Fibroblast of skin of scalp (primary cell): ENCODE measurements around the gene GUCY1A1.

ENCODE experiments used
- DNase-seq: peaks from one replicate; pipeline ENCODE4 v3.0.0-alpha.2; 2013

GUCY1A1 gene

DNA sequence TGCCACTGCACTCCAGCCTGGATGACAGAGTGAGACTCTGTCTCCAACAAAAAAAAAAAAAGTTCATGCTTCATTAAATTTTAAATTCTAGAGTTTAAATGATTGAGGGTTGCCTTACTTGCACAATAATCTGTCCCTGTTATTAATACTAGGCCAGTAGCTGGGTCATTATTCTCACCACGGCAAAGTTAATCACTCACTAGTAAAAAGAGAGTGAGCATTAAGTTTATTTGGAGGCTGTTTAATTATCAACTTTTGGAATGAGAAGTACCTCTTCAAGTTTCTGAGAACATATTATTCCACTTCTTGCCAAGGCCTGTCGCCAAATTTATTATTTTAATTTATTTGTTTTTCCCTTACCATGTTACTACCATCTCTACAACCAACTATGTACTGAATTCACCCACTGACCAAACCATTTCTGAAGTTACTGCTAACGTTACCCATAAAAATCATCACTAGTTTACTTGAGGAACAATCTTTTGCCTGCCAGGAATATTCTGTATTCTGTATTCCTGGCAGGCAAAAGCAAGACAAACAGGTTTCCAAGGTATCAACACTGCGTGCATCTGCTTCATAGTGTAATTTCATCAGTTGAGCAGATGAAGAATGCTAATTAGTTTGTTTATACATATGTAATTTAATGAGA lies 26.5 kb downstream of the GUCY1A1 start:
- no peak for DNase-seq

DNA sequence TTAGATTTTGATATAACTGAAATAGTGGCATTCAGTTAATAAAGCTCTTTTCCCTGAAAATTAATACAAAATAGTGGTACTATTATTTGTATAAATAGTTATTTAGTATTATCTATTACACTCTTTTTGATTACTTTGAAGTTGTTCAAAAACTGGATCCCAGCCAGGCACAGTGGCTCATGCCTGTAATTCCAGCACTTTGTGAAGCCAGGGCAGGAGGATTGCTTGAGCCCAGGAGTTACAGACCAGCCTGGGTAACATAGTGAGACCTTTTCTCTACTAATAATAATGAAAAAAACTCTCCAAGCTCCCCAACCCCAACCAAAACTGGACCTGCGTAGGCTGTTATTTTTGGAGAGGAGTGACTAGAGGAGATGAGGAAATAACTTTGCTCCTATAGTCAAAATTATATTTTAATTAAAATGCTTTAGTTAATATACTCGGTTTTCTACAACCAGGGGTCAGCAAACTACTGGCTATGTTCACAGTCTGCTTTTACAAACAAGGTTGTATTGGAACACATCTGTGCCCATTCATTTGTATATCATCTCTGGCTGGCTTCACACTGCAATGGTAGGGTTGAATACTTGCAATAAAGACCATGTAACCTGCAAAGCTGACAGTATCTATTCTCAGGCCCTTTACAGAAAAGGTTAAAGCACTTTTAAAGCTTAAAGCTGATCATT lies 27.6 kb downstream of the GUCY1A1 start:
- no peak for DNase-seq

DNA sequence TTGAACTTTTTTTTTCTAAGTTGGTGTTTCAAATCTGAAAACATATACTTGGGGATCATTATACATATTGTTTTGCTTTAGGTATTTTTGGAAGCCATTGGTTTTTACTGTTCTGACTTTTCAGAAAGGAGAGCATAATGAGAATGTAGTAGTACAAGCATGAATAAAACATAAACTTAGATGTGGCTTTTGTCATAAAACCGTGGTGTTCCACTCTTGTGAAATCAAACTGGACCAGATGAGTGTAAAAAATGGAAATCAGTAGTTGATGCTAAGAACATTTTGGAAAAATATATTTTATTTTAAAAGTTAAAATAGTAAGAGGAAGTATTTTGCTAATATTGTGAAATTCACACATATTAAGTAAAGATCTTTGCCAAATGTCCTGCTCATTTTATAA lies 29.6 kb downstream of the GUCY1A1 start:
- no peak for DNase-seq

DNA sequence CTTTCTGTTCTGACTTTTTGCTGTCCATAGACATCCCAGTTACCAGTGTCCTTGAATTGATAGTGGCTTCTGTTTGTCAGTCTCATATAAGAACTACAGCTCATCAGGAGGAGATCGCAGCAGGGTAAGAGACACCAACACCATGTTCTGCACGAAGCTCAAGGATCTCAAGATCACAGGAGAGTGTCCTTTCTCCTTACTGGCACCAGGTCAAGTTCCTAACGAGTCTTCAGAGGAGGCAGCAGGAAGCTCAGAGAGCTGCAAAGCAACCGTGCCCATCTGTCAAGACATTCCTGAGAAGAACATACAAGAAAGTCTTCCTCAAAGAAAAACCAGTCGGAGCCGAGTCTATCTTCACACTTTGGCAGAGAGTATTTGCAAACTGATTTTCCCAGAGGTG lies 30.1 kb downstream of the GUCY1A1 start:
- no peak for DNase-seq

DNA sequence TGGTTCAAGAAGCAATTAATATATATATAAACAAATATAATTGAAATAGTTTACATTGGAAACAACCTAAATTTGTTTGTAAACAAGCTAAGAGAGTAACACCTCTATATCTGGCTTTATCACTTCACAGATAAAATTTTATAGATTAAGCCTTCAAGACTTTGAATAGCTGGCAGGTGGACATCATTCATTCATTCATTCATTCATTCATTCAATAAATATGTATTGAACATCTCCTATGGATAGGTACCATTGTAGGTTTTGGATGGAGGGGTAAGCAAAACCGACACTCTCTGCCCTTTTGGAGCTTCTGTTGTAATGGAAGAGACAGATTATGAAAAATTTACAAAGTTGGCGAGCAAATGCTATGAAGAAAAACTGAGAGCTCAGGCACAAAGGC lies 35.2 kb downstream of the GUCY1A1 start:
- no peak for DNase-seq

DNA sequence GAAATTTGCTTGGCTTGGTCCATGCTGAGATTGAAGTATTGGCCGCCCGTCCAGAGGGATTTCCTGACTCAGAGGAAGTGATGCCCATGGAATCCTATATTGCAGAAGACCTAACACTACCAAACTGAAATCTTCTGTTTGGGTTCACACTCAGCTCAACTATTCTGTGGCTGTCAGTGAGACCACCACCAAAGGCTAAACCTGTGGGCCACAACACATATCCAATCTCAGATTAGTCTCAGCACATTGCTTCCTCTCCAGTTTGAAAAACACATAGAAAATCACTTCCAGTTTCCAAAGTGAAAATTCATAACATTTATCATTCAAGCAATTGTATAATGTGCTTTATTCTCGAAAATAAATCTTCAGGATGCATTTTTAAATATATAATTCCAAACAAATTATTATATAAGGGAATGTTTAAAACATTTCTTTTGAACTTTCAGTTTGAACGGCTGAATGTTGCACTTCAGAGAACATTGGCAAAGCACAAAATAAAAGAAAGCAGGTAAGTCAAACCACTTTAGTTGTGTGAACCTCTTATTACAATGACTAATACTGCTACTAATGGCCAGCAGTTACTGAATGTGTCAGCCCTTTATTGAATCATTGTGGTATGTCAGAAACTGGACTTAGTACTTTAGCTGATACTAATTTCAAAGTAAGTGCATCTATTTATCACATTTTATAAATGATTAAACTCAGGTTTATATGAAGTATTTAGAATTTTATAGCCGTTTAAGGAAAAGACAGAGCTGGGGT lies 37.0 kb downstream of the GUCY1A1 start:
- DNase-seq: no peak

DNA sequence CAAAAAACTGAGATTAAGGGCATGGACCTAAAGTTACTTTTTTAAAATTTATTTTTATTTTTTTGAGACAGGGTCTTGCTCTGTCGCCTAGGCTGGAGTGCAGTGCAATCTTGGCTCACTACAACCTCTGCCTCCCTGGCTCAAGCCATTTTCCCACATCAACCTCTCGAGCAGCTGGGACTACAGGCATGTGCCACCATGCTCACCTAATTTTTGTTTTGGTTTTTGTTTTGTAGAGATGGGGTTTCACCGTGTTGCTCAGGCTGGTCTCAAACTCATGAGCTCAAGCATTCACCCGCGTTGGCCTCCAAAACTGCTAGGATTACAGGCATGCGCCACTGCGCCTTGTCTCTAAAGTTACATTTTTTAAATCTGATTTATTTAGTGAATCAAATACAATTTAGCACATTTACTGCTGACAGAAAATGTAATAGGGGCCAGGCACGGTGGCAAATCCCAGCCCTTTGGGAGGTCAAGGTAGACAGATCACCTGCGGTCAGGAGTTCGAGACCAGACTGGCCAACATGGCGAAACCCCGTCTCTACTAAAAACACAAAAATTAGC lies 38.3 kb downstream of the GUCY1A1 start:
- DNase-seq: no peak

DNA sequence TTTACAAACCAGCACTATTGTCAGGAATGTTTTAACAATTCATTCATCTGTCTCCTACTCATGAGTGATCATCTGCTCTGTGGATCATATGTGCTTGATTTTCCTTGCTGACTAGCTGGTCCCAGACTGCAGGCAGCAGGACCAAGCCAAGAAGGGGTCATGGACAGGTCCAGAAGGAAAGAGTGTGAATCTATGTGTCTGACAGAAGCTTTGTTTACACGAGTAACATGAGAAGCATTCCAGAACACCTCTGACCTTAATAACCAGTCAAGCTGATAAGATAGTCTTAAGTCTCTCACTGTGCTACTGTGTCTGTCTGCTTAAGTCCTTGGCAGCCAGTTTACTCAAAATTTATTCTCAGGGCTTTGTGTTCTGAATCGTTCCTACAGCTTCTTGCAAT lies 39.0 kb downstream of the GUCY1A1 start:
- DNase-seq: peak; percentile 1

DNA sequence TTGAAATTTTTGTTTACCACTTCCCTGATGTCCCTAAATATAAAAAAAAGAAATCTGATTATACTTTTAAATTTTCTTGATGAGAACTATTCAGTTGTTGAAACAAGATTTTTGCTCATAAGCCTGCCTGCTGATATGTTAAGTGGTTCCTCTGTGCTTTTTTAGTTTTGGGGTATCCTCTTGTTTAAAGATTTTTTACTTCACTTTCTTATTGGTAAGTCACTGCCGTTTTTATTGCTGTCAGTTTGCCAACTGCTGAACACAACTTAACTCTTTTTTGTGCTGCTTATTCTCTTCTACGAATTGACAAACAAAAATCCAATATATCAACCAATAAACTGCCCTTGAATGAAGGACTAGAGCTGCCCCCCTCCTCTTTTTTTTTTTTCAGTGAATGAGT lies 39.5 kb downstream of the GUCY1A1 start:
- DNase-seq: no peak

DNA sequence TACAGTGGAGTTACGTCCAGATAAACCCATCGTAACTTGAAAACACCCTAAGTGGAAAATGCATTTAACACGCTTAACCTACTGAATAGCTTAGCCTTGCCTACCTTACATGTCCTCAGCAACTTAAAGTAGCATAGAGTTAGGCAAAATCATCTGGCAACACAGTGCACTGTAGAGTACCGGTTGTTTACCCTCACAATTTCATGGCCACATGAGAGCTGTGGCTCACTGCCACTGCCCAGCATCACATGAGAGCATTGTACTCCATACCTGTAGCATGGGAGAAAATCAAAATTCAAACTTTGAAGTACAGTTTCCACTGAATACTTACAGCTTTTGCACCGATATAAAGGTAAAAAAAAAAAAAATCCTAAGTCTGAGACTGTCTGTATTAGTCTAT lies 40.6 kb downstream of the GUCY1A1 start:
- no peak for DNase-seq

DNA sequence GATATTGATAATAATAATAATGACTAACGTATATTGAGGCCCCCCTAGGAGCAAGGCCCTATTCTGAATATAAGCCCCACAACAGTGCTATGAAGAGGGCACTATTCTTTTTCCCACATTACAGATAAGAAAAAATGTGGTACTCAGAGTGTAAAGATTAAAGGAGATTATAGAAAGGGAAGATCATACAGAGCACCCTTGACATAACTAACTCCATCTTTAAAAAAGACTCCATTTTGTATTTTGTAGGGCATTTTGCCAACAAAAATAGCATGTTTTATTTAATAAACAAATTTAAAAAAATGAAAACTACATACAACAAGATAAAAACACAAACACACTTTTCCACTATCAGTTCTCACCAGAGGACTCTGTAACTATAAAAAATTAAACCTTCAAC lies 42.1 kb downstream of the GUCY1A1 start:
- no peak for DNase-seq

DNA sequence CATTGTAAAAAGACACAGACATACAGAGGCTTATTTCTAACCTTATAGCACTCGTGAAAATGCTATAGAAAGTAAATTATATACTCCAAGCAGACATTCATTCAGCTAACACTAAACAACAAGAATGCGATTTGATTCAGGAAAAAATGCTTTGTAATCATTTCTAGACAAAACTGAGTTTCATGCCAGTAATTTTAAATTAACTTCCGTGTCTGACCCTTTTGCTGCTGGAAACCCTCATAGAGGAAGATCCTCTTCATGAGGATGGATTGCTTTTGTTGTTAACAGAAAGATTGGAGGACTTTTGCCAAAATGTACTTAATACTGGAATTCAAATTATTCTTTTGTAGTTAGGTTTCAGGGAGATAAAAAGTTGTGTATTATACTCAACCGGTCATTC lies 43.3 kb downstream of the GUCY1A1 start:
- no peak for DNase-seq

DNA sequence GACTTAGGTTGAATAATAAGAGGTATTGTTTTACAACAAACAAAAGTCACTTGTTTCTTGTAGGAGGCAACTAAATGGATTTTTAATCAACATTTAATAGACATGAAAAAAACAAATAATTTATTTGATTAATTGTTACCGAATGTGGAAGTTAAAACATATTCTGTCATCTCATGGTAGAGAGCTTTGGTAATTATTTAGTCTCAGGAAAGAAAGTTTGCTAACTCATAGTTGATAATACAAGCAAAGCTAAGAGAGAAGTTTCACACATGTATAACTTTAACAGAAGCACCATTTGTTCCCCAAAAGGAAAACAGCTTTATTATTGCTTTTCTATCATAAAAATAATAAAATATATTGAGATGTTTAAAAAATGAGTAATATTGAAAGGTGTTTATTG lies 44.9 kb downstream of the GUCY1A1 start:
- DNase-seq: no peak

DNA sequence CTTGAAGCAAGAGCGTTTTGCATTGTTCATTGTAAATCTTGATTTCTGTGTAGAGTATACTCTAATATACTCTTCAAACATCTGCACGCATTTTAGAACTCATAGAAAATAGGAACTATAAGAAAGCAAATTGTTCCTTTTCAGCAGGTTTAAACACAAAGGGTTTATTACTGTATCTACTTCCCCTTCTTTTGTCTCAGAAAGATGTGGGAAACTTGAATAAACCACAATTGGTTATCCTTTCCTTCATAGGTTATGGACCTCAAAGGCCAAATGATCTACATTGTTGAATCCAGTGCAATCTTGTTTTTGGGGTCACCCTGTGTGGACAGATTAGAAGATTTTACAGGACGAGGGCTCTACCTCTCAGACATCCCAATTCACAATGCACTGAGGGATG lies 46.2 kb downstream of the GUCY1A1 start:
- DNase-seq: no peak

DNA sequence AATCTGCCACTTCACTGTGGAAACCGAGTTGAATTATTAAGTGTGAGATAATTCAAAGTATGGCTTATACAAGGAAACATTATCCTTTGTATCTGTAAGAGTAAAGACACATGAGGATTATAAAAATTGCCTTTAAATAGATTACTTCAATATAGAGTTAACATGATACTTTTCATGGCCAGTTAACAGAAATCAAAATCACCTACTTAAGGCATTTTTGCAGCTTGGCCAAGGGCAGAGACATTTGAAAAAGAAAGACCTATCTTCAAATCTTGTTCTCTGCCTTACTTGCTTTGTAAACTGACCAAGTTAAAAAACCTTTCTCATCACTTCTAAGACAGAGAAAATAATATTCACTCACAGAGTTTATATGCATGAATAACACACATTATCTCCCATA lies 47.3 kb downstream of the GUCY1A1 start:
- no peak for DNase-seq

DNA sequence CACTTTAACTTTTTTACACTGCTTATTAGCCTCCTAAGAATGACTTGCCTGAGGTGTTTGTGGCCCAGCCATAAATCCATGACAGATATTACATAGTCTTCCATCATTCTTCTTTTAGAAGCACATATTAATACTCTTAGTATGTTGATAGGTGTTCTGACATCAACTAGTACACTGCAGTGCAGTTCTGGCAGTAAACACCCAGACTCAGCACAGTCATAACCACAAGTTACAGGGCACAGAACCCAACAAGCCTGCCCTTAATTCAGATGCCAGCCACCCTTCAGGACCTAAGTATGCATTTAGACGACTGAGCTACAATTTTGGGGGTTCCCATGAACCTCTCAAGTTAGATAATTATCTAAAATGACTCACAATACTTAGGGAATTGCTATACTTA lies 55.7 kb downstream of the GUCY1A1 start:
- DNase-seq: no peak

DNA sequence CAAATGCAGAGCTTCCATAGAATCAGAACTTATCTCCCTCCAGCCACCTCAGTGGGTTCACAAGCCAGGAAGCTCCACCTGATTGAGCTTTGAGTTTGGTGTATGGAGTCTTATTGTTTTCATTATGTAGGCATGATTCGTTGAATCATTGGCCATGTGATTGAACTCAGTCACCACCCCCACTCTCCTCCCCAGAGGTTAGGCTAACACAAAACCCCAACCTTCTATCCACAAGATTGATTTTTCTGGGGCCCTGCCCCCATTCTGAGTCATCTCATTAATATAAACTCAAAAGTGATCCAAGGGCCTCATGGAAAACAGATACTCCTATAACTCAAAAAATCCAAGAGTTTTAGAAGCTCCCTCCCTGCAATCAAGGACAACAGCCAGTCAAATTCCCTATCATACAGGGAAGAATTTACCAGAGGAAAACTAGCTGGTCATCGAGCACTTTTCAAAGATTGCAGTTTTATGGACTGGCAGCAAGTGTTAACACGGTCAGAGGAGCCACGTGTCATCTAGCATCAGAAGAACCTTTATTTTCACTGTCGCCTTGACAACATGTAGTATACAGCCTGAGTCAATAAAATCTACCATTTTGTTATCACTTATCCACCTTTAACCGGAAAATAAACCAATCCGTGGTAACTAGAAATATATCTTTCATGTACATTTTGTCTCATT lies 56.3 kb downstream of the GUCY1A1 start:
- DNase-seq: peak; percentile 4

DNA sequence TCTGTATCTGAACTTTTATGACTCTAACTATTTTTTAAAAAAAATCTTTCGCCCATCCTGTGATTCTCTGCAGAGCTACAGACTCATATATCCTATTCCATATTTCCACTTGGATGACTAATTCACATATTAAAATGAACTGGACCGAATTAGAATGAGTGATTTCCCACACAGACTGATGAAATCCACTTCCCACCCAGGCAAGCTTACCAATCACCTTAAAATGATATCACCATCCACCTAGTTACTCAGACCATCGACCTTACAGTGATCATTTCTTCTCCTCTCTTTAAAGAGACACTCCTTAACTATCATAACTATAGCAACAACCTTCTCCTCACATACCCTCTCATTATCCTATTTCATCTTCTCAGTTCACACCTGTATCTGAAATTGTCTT lies 58.1 kb downstream of the GUCY1A1 start:
- no peak for DNase-seq

DNA sequence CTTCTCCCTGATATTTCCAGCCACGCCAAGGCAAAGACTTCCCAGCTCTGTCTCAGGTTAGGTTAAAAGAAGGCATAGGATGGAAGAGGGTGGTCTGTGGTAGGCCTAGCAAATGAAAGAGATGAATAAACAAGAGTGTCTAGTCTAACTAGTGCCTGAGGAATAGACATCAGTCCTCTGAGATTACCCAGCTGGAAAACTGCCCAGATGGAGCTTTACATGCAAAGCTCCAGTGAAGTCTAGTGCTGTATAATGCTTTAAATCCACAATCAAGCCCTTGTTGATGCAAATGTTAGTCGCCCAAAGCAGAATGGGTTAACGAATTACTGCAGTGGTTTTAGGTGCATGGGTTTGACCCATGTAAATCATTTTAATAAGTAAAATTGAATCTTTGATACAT lies 67.4 kb downstream of the GUCY1A1 start:
- DNase-seq: peak; percentile 16

DNA sequence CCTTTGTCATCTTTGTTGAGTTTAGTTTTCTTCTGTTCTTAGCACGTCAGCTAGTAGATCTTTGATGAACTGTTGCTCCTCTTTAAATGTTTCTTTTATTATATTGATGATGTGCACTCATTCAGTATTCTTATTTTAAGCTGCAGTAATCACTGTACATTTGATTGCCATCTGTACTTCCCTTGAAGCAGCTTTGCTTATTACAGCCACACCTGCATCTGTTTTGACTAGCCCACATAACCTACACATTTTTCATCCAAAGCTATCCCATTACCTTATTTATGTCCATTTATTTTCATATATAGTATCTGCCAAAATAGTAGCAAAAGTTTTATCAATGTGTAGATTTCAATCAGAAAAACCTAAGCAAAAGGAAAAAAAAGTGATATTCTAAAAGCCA lies 68.3 kb downstream of the GUCY1A1 start:
- no peak for DNase-seq

DNA sequence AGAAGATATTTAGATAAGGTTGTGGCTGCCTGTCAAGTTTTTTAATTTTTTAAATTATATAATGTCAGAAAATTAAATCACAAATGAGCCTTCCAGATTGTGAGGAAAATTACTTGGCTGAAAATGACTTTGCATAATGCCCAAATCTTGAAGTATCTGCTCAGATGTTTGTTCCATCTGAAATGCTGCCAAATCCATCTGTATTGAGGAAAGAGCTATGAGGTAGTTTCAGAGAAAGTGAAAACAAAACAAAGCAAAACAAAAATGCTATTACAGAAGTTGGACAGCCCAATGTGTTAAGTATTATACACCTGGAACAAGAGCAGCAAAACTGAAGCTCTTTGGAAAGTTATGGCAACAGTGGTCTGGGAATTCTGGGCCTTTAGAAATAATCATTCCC lies 68.8 kb downstream of the GUCY1A1 start:
- no peak for DNase-seq

DNA sequence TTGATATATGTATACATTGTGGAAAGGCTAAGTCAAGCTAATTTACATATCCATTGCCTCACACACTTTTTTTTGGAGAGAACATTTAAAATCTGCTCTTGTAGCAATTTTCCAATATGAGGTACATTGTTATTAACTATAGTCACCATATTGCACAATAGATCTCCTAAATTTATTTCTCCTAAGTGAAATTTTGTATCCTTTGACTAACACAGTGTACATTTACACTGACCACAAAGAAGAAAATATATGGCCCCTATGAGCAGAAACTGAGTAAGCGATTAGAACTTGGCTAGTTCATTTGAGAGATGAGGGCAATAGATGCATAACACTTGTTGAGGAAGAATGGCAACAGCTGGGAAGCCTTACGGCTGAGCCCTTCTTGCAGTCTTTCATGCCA lies 71.9 kb downstream of the GUCY1A1 start:
- no peak for DNase-seq

DNA sequence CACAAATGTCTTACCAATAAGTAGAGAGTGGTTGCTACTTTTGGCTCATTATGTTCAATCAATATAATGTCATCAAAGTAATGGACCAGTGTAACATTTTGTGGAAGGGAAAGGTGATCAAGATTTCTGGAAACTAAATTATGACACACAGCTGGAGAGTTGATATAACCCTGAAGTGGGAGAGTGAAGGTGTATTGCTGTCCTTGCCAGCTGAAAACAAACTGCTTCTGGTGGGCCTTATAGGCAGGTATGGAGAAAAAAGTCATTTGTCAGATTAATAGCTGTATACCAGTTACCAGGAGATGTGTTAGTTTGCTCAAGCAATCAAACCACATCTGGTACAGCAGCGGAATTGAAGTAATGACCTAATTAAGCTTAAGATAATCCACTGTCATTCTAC lies 74.9 kb downstream of the GUCY1A1 start:
- no peak for DNase-seq
